Measurements from ENCODE around the gene NR3C2. TPM values are rescaled to one million over a fixed set of nuclear protein-coding genes. Genes with fewer than 3 reads are reported as not detected.

NR3C2 gene
- total and polyA plus RNA-seq, 2 experiments from 2014 or later = 1.2 to 3.0 TPM

DNA sequence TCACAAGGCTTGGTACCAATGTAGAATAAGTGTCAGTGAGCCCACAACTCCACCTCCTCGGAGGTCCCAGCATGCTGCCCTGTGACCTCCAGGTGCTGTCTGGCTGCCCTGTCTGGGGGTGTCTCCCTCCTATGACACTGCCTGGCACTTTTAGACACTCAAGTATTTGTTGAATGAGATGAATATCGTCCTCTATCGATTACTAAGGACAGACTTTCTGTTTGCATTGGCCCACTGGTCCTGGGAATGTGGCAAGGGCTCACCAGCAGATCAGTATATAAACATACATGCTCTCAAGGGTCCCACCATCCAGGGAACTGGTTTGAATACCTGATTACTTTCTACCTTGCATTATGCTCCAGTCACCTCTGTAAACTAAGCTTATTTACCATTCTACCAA is 333.0 kb downstream of the NR3C2 start:
- H3K4me3 Mint-ChIP-seq = no peak overlapping the region
- H3K79me2 ChIP-seq (replicated peaks; ENCODE audit: insufficient read depth) = no peaks in the 10 kb centered on the region
- H3K27ac Mint-ChIP-seq = no peak overlapping the region
- H3K9me2 ChIP-seq (ENCODE audit: insufficient read depth) = peaks cover 13% of the 10 kb centered on the region
- H3K27me3 Mint-ChIP-seq (ENCODE audit: insufficient read depth, low read depth, poor library complexity) = peaks cover 4% of the 10 kb centered on the region
- H3K36me3 Mint-ChIP-seq (ENCODE audit: low read depth) = no peaks in the 10 kb centered on the region; the same call in 1 of the 3 replicates
- H3K27ac ChIP-seq (ENCODE audit: low read depth) = no peak overlapping the region
- H3K4me3 ChIP-seq = no peak overlapping the region
- no peak for TF ChIP-seq CTCF (conservative IDR thresholded peaks at IDR 0.05; ENCODE audit: low read depth in 2 of 2)
- TF ChIP-seq EZH2 (IDR thresholded peaks at IDR 0.05; ENCODE audit: low read depth, unreplicated experiment) = no peak
- TF ChIP-seq, protein P1, sequence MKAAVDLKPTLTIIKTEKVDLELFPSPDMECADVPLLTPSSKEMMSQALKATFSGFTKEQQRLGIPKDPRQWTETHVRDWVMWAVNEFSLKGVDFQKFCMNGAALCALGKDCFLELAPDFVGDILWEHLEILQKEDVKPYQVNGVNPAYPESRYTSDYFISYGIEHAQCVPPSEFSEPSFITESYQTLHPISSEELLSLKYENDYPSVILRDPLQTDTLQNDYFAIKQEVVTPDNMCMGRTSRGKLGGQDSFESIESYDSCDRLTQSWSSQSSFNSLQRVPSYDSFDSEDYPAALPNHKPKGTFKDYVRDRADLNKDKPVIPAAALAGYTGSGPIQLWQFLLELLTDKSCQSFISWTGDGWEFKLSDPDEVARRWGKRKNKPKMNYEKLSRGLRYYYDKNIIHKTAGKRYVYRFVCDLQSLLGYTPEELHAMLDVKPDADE (IDR thresholded peaks at IDR 0.05) = no peak
- TF ChIP-seq EZH2phosphoT487 (IDR thresholded peaks at IDR 0.05; ENCODE audit: unreplicated experiment) = no peak
- no peak for TF ChIP-seq ZNF462 (CRISPR knock-in tag; IDR thresholded peaks at IDR 0.05)
- H2AFZ ChIP-seq = no peak overlapping the region
- peaks cover 15% of the 10 kb centered on the region for H3K4me1 Mint-ChIP-seq
- no peaks in the 10 kb centered on the region for H3K36me3 ChIP-seq (ENCODE audit: insufficient read depth)
- H4K20me1 ChIP-seq (replicated peaks; ENCODE audit: insufficient read depth) = no peaks in the 10 kb centered on the region
- H3K27me3 ChIP-seq (ENCODE audit: insufficient read depth) = no peaks in the 10 kb centered on the region
- H3F3A ChIP-seq (replicated peaks; ENCODE audit: low read depth) = no peaks in the 10 kb centered on the region
- ATAC-seq (no peak), DNase-seq (ENCODE audit: low spot score) (no peak)
- peaks cover 6% of the 10 kb centered on the region for H3K9me3 Mint-ChIP-seq
- H3K4me2 ChIP-seq = no peak overlapping the region
- H3K4me1 ChIP-seq (ENCODE audit: insufficient read depth) = peaks cover 14% of the 10 kb centered on the region
